Transverse colon (tissue), 4 donors: ENCODE results near the gene PITPNC1. TPM values are rescaled to one million over a fixed set of nuclear protein-coding genes. Genes with fewer than 3 reads are reported as not detected.

Experiments used
- DNase-seq: peaks from one replicate; pipeline ENCODE4 v3.0.0-alpha.2; 2019
- H3K27ac ChIP-seq, 4 donors: fragments of 200-600 bp; sonication (generic); 2 replicates each; pipeline ENCODE4 v1.5.1; 2016 to 2018; ENCODE audit warnings: inconsistent platforms in 4 of 4
- H3K27me3 ChIP-seq: fragments of 200-600 bp; sonication (generic); 2 replicates; pipeline ENCODE4 v1.5.1; 2017; ENCODE audit warnings: inconsistent platforms
- H3K36me3 ChIP-seq, 4 donors: fragments of 200-600 bp; sonication (generic); 2 replicates each; pipeline ENCODE4 v1.5.1; 2017 to 2019; ENCODE audit warnings: inconsistent platforms in 4 of 4
- H3K4me1 ChIP-seq, 4 donors: fragments of 200-600 bp; sonication (generic); 2 replicates each; pipeline ENCODE4 v1.5.1; 2017 to 2020; ENCODE audit warnings: inconsistent platforms in 4 of 4
- H3K4me3 ChIP-seq, 4 donors: fragments of 200-600 bp; sonication (generic); 1 replicate in 1 of 4; 2 replicates in 3 of 4; pipeline versions ENCODE4 v1.5.1 to v1.6.1; 2017 to 2019; ENCODE audit warnings: inconsistent platforms in 4 of 4
- H3K9me3 ChIP-seq, 2 donors: fragments of 200-600 bp; sonication (generic); 2 replicates each; pipeline ENCODE4 v1.5.1; 2017 to 2019; ENCODE audit warnings: inconsistent platforms in 2 of 2
- CTCF ChIP-seq, 5 experiments: fragments of 200-600 bp in 3 of 5; fragments of 450-650 bp in 2 of 5; sonication (generic) in 3 of 5; IDR thresholded peaks; 1 replicate in 2 of 5; 2 replicates in 3 of 5; pipeline ENCODE4 v1.5.1; 2016 to 2017; ENCODE audit warnings: antibody characterized with exemption in 5 of 5, inconsistent platforms in 3 of 5, mild to moderate bottlenecking in 2 of 5, moderate library complexity in 1 of 5
- EP300 ChIP-seq: sonication (generic); formaldehyde crosslinking; IDR thresholded peaks from one replicate; pipeline ENCODE4 v1.6.1; 2017; ENCODE audit warnings: antibody characterized with exemption, low read depth
- POLR2A ChIP-seq: fragments of 450-650 bp; IDR thresholded peaks from one replicate; pipeline ENCODE4 v1.6.1; 2016; ENCODE audit warnings: antibody characterized with exemption, mild to moderate bottlenecking, moderate library complexity
- POLR2AphosphoS5 ChIP-seq, 3 donors: sonication (generic); formaldehyde crosslinking; IDR thresholded peaks; one replicate each; pipeline ENCODE4 v1.6.1; 2016; ENCODE audit warnings: antibody characterized with exemption in 3 of 3
- WGBS, 2 donors: methylation state at CpG; one replicate each; pipeline ENCODE4 v1.1.5; 2018; ENCODE audit warnings: low coverage in 1 of 2; 5-methylcytosine and 5-hydroxymethylcytosine counted together
- in situ Hi-C, 4 donors: fragments of 200-750 bp; cut with MboI; loops; one replicate each; pipeline versions ENCODE4 v1.15.0 to v1.15.1; 2017; ENCODE audit warnings: low sequenced_read_pairs in 3 of 4, low pct_ligation_motif_present in 1 of 4, low pct_unique_long_range_greater_than_20kb in 1 of 4
- intact Hi-C: fragments of 100-400 bp; cut with DNase I; formaldehyde crosslinking; loops from one replicate; pipeline ENCODE4 v1.15.1; 2023; ENCODE audit warnings: low total_unique reads
- total RNA-seq, 4 donors: library from RNA; depleted of rRNA; stranded (reverse); fragments of >200 nt; gene quantifications; one replicate each; pipeline ENCODE4 v1.1.0, GENCODE V29; 2016

PITPNC1 gene
- total RNA-seq, 4 donors from 2014 or later: 1.6 to 10.3 (median 4.0) TPM

GRCh38 chr17:67606471-67606870 lies 229.4 kb downstream of the PITPNC1 start:
- Histone ChIP-seq H3K4me3 (no peak overlapping the region), H3K27ac (no peak overlapping the region), H3K36me3 (no peaks in the 10 kb centered on the region), H3K27me3 (no peaks in the 10 kb centered on the region), H3K9me3 (no peaks in the 10 kb centered on the region), H3K4me1 (peaks cover 0 to 9% (median 0%) of the 10 kb centered on the region in 4 donors)
- WGBS, 2 donors: 45 to 59% methylated on average over 6 to 10 of the region's 10 CpGs
- in situ Hi-C loops: loop anchor here in 1 of 4 donors (25.0 kb wide), 2 partner anchors 119 to 219 kb away; partner anchors contain the start of gene PITPNC1
- TF ChIP-seq CTCF (IDR thresholded peaks at IDR 0.05) (no peak), EP300 (no peak), POLR2AphosphoS5 (IDR thresholded peaks at IDR 0.05) (no peak), POLR2A (no peak)
- peak; percentile 31 for DNase-seq
- intact Hi-C loops: no loop called here

- Histone ChIP-seq H3K27ac (no peak overlapping the region), H3K4me3 (no peak overlapping the region), H3K36me3 (no peaks in the 10 kb centered on the region), H3K27me3 (no peaks in the 10 kb centered on the region), H3K4me1 (peaks cover 0 to 9% (median 0%) of the 10 kb centered on the region in 4 donors), H3K9me3 (no peaks in the 10 kb centered on the region)
- in situ Hi-C loops: loop anchor here in 1 of 4 donors (25.0 kb wide), 2 partner anchors 120 to 220 kb away; partner anchors contain the start of gene PITPNC1
- TF ChIP-seq POLR2AphosphoS5 (IDR thresholded peaks at IDR 0.05) (no peak), EP300 (no peak), CTCF (IDR thresholded peaks at IDR 0.05) (no peak), POLR2A (no peak)
- 69 to 79% methylated on average over 2 to 10 of the region's 10 CpGs for WGBS, 2 donors
- DNase-seq: no peak
- intact Hi-C loops: no loop called here
Measured at GRCh38 chr17:67606896-67607604, 230.0 kb downstream of the PITPNC1 start.

GRCh38 chr17:67610061-67610460 lies 233.0 kb downstream of the PITPNC1 start:
- intact Hi-C loops: no loop called here
- DNase-seq: no peak
- TF ChIP-seq EP300 (no peak), CTCF (IDR thresholded peaks at IDR 0.05) (no peak), POLR2A (no peak), POLR2AphosphoS5 (IDR thresholded peaks at IDR 0.05) (no peak)
- no peak overlapping the region for H3K27ac ChIP-seq
- in situ Hi-C loops: loop anchor here in 1 of 4 donors (25.0 kb wide), 2 partner anchors 123 to 223 kb away; partner anchors contain the start of gene PITPNC1
- no peaks in the 10 kb centered on the region for H3K27me3 ChIP-seq
- H3K36me3 ChIP-seq: no peaks in the 10 kb centered on the region
- no peaks in the 10 kb centered on the region for H3K9me3 ChIP-seq
- 95 to 100% methylated on average over 6 to 8 of the region's 8 CpGs for WGBS, 2 donors
- peaks cover 0 to 9% (median 0%) of the 10 kb centered on the region in 4 donors for H3K4me1 ChIP-seq
- H3K4me3 ChIP-seq: no peak overlapping the region

GRCh38 chr17:67613961-67614360 lies 236.9 kb downstream of the PITPNC1 start:
- in situ Hi-C loops (loop anchor here in 1 of 4 donors (25.0 kb wide), 2 partner anchors 127 to 227 kb away; partner anchors contain the start of gene PITPNC1), intact Hi-C loops (no loop called here)
- Histone ChIP-seq H3K9me3 (no peaks in the 10 kb centered on the region), H3K4me3 (no peak overlapping the region), H3K4me1 (no peaks in the 10 kb centered on the region), H3K36me3 (no peaks in the 10 kb centered on the region), H3K27me3 (no peaks in the 10 kb centered on the region), H3K27ac (no peak overlapping the region)
- 87 to 92% methylated on average over 2 to 7 of the region's 7 CpGs for WGBS, 2 donors
- DNase-seq: no peak
- no peak for TF ChIP-seq POLR2A
- TF ChIP-seq EP300: no peak
- no peak for TF ChIP-seq CTCF (IDR thresholded peaks at IDR 0.05)
- no peak for TF ChIP-seq POLR2AphosphoS5 (IDR thresholded peaks at IDR 0.05)
